ENCODE results near the gene TBC1D24.

The TBC1D24 gene

DNA sequence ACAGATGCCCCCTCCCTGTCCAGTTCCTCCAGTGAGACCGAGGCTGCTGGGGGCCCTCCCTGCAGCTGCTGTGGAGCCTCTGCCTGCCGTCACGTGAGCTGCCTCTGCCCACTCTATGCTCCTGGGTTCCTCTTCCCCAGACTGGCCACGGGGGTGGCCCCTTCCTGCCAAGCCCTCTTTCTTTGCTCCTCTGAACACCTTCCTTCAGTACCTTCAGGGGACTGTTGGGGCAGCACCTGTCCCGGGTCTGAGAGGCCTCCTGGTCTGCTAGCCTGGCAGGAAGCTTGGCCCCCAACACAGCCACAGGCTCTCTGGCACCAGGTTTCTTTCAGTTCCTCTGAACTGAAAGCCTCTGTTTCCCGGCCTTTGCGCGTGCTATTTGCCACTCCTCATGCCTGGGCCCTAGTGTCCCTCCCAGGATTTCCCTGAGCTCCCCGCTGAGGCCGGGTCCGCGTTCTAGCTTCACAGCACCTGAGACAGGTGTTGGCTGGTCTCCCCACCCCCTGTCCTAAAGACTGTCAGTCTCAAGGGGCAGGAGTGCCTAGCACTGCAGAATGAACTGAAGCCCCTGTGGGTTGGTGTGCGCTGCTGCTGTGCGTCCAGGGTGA is 32.2 kb downstream of the TBC1D24 start:
- DNase-seq (ENCODE audit: low read depth) = no peak
- no peak overlapping the region for H3K4me3 ChIP-seq (ENCODE audit: low read depth, low read length)
- TF ChIP-seq MAX (IDR thresholded peaks at IDR 0.05; ENCODE audit: low read depth, low read length) (no peak), POLR2A (IDR thresholded peaks at IDR 0.05; ENCODE audit: extremely low read depth, insufficient read length) (no peak), CTCF (IDR thresholded peaks at IDR 0.05; ENCODE audit: low read depth, low read length) (no peak), MYC (IDR thresholded peaks at IDR 0.05; ENCODE audit: low read depth, low read length) (no peak)

DNA sequence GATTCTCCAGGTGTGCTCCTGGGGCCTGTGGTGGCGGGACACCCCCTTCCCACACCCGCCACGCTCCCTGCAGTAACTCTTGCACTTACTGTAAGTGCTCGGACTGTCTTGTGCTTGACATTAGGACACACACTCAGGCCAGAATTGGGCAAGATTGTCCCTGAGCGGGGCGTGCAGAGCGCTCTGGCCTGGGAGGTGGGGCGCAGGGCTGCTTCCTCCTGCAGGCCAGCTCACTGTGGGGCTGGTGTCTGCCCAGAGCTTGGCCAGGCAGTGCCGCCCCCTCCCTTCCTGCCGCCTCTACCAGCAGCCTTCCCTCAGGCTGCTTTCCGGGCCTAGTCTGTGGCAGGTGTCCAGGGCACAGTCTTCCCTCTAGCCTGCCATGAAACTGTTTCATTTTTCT is 32.7 kb downstream of the TBC1D24 start:
- no peak overlapping the region for H3K4me3 ChIP-seq (ENCODE audit: low read depth, low read length)
- no peak for DNase-seq (ENCODE audit: low read depth)
- no peak for TF ChIP-seq MAX (IDR thresholded peaks at IDR 0.05; ENCODE audit: low read depth, low read length)
- no peak for TF ChIP-seq POLR2A (IDR thresholded peaks at IDR 0.05; ENCODE audit: extremely low read depth, insufficient read length)
- TF ChIP-seq CTCF (IDR thresholded peaks at IDR 0.05; ENCODE audit: low read depth, low read length) = no peak
- no peak for TF ChIP-seq MYC (IDR thresholded peaks at IDR 0.05; ENCODE audit: low read depth, low read length)

- no peak for DNase-seq (ENCODE audit: low read depth)
- TF ChIP-seq CTCF (IDR thresholded peaks at IDR 0.05; ENCODE audit: low read depth, low read length) (no peak), MYC (IDR thresholded peaks at IDR 0.05; ENCODE audit: low read depth, low read length) (no peak), POLR2A (IDR thresholded peaks at IDR 0.05; ENCODE audit: extremely low read depth, insufficient read length) (no peak), MAX (IDR thresholded peaks at IDR 0.05; ENCODE audit: low read depth, low read length) (no peak)
- no peak overlapping the region for H3K4me3 ChIP-seq (ENCODE audit: low read depth, low read length)
Observed at GRCh38 chr16:2508722-2509400, 33.9 kb downstream of the TBC1D24 start.

DNA sequence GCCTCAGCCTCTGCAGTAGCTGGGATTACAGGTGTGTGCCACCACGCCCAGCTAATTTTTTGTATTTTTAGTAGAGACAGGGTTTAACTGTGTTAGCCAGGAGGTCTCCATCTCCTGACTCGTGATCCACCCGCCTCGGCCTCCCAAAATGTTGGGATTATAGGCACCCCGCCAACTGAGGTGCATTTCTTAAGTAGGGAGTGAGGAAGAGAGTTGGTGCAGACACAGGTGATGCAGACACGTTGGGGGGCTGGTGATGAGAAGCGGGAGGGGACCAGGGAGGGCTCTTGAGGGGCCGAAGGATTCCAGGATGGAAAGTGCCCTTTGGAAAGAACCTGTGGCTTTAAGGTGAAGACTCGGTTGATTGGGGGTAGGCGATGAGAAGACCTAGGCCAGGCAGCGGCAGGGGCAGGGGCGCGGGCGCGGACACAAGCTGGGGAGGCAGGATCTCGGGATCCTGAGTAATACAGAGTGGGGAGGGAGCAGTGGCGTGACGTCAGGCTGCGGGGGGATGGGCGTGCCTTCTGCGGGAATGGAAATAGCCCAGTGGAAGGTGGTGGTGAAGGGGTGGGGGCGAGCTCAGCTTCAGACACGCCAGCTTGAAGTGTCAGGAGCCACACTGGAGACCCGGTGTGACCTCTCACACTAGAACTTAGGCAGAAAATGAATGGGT is 36.3 kb downstream of the TBC1D24 start:
- H3K4me3 ChIP-seq (ENCODE audit: low read depth, low read length) = no peak overlapping the region
- DNase-seq (ENCODE audit: low read depth) = no peak
- no peak for TF ChIP-seq CTCF (IDR thresholded peaks at IDR 0.05; ENCODE audit: low read depth, low read length)
- no peak for TF ChIP-seq MYC (IDR thresholded peaks at IDR 0.05; ENCODE audit: low read depth, low read length)
- no peak for TF ChIP-seq POLR2A (IDR thresholded peaks at IDR 0.05; ENCODE audit: extremely low read depth, insufficient read length)
- no peak for TF ChIP-seq MAX (IDR thresholded peaks at IDR 0.05; ENCODE audit: low read depth, low read length)

DNA sequence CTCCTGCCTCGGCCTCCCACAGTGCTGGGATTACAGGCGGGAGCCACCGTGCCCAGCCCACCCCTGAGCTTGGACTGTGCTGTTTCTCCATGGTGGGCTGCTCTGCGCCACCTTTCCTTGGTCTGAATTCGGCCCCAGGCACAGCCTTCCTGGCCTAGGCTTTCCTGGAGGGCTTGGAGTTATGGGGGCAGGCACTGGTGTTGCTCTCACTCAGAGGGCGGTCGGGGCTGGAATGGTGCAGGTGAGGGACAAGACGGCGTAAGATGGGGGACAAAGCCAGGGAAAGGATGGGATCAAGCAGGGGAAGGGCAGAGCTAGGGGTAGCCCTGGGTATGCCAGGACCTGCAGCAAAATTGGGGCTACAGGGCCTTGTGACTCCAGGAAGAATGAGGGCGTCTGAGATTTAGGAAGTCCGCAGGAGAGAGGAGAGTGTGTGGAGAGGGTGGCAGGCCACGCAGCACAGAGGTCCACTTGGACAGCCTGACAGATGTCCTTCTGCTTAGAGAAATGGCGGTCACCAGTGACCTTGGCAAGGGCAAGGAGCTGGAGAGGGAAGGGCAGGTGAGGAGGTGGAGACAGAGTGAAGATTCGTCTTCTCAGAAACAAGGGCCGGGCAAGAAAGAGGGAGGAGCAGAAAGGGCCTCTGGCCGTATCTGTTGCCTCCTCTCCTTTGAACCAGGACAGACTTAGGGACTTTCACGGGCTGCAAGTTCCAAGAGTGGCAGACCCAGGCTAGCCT is 37.2 kb downstream of the TBC1D24 start:
- no peak for DNase-seq (ENCODE audit: low read depth)
- TF ChIP-seq CTCF (IDR thresholded peaks at IDR 0.05; ENCODE audit: low read depth, low read length) (no peak), MYC (IDR thresholded peaks at IDR 0.05; ENCODE audit: low read depth, low read length) (no peak)
- no peak overlapping the region for H3K4me3 ChIP-seq (ENCODE audit: low read depth, low read length)
